Measurements from ENCODE around the gene DCTN3.

DCTN3 gene

DNA sequence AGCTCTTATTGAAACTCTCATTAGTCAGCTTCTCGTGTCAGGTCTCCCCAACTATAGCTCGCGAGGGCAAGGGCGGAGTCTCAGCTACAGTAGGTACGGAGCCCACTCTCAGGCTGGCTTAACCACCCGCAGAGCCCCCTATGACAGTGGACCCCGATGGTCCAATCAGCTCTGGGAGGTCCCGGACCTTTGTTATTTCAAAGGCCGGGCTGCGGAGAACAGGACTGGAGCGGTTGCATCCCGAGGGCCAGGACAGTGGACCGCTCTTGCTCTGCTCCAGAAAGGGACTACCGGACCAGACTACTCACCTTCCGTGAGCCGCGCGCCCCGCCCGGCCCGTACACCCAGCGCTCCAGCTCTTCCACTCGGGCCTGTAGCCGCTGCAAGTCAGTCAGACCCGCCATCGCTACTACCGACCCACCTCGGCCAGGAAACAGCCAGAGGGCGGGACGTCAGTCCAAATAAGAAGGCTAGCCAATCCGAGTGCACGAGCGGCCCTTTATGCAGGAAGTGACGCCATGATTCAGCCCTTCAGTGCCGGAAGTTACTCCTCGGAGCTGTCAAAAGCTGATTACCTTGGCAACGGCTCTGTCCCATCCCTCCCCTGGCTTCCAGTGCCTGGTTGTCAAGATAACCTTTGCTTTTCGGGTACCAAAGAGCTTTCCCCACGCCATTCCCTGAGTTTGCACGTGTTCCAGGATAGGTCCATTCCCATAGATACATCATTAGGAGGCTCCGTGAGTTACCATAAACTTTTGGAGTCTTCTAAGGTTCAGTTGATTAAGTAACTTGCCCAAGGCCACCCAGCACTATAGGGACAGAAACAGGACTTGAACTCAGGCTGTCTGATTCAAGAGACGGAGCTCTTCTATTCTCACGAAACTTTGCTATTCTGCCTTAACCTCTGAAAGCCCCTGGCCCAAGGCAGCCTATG is at the start of gene DCTN3:
Gene DCTN3 (minus strand): TSS at position 435 of the 934 bp plus-strand sequence. CDS start 31 bp downstream, at position 404.
- DNase-seq, result peak; percentile 95

- peak; percentile 94 for DNase-seq
These were observed 45.3 kb upstream of the DCTN3 start for GRCh38 chr9:34665381-34666250.

DNA sequence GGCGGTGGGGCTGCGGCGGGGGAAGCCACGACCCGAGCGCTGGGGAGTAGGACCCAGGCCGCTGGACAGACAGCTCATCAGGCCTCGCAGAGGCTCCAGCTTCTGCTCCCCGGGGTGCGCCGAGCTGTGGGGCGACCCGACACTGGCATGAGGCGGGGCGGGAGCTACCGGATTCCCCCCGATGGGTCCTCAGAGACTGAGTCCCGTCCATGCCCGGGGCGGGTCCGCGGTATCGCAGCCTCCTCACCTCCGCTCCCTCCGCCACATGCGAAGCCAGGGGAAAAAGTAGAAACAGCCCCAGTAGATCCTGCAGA is 44.7 kb upstream of the DCTN3 start:
- no peak for DNase-seq

DNA sequence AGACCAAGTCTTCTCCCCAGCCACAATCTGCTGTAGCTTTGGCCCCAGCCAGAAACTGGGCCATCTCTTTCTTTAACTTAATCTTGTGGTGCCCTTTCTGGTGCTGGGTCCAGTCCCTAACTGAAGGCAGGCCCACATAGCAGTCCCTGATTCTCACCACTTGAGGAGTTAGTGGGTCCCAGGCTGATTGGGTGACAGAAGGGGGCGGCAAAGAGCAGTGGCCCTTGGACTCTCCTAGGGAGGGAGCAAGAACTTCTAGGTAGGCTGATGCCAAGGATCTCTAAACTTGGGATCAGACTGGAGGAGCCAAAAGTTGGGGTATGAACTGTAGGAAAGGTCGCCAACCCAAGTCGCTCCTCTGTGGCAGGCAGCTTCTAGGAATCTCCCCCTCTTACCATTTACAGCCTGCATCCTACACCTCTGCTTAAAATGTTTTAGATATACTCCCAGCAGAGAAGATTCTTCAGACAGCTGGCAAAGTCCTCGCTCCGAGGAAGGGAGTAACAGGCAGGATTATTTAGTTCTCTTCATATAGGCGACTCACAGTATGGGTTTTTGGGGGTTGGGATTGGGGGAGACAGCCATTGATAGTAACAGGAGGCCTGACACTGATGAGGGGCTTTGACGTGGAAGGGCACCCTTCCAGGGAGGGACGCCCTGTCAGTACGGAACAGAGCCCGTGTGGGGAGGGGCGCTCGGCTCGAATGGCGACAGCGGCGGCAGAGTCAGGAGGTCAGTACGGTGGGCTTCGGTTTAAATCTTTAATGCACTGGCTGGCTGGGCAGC is 44.2 kb upstream of the DCTN3 start:
- peak; percentile 84 for DNase-seq

- DNase-seq, result peak; percentile 83
These were observed 43.0 kb upstream of the DCTN3 start for GRCh38 chr9:34663303-34663605.

GRCh38 chr9:34662526-34663302 is 42.4 kb upstream of the DCTN3 start, which contains the start of gene CCL27:
Gene CCL27 (minus strand): TSS chr9:34662657. CDS start chr9:34662633, 24 bp downstream.
- no peak for DNase-seq

DNA sequence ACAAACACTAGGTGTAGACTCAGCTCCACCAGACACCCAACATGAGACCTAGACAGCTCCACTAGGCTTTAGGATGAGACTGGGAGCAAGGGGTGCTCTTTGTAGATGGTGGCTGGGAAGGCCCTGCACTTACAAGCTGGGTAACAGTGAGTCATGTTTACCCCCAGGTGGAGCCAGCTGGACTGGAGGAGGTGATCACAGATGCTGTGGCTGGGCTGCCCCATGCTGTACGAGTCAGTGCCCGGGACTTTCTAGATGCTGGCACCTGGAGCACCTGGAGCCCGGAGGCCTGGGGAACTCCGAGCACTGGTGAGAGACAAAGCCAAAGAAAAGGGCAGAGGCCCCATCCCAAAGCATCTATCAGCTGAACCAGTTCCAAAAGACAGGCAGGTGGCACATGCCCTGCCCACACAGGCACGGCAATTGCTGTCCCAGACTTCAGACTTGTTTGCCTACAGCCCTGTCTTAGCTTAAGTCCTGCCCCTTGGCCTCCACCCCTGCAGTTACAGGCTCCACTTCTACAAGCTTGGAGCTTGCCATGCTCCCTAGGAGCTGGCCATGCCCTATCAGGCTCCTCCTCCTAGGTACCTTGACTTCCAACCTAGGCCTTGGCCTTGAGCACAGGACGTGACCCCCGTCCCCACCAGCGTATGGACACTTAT is 39.4 kb upstream of the DCTN3 start:
- DNase-seq, result no peak

DNA sequence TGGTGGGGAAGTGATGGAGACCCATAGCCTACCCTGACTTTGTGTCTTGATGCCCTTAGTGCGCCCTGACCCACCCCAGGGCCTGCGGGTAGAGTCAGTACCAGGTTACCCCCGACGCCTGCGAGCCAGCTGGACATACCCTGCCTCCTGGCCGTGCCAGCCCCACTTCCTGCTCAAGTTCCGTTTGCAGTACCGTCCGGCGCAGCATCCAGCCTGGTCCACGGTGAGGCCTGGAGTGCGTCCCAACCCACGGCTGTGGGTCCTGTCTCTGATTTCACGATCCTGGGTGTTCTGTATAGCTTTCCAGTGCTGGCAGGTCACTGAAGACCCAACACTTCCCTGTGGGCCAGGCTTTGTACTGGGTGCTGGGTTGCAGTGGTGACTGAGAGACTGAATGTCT is 38.2 kb upstream of the DCTN3 start:
- DNase-seq, result no peak

DNA sequence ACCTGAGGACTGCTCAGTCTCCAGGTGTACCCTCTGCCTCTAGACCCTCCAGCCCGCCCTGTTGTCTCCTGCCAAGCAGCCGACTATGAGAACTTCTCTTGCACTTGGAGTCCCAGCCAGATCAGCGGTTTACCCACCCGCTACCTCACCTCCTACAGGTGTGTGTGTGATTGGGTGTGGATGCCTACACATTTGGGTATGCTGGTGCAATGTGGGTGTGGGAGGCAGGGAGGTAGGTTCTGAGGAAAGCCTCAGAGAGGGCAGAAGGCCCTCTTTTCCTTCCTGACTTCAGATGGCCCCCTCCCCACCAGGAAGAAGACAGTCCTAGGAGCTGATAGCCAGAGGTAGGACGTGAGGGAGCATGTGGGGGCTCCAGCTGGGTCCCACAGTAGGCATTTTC is 36.7 kb upstream of the DCTN3 start:
- no peak for DNase-seq

DNA sequence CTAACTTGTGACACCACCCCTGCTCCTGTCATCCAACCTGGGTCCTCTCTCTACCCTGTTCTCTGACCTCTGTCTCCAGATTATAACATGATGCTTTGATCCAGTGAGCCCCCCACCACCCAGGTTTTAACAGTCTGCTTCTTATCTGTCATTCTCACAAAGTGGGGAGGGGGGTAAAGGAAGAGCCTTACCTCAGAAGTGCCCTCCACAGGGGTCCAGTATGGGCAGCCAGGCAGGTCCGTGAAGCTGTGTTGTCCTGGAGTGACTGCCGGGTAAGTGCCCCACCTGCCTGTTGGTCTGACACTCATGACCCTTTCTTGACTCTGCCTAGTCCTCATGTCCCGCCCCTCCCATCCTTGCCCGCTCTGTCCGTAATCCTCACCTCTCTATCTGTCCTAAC is 35.1 kb upstream of the DCTN3 start:
- DNase-seq, result no peak

GRCh38 chr9:34654323-34655051 is 34.2 kb upstream of the DCTN3 start:
- no peak for DNase-seq

DNA sequence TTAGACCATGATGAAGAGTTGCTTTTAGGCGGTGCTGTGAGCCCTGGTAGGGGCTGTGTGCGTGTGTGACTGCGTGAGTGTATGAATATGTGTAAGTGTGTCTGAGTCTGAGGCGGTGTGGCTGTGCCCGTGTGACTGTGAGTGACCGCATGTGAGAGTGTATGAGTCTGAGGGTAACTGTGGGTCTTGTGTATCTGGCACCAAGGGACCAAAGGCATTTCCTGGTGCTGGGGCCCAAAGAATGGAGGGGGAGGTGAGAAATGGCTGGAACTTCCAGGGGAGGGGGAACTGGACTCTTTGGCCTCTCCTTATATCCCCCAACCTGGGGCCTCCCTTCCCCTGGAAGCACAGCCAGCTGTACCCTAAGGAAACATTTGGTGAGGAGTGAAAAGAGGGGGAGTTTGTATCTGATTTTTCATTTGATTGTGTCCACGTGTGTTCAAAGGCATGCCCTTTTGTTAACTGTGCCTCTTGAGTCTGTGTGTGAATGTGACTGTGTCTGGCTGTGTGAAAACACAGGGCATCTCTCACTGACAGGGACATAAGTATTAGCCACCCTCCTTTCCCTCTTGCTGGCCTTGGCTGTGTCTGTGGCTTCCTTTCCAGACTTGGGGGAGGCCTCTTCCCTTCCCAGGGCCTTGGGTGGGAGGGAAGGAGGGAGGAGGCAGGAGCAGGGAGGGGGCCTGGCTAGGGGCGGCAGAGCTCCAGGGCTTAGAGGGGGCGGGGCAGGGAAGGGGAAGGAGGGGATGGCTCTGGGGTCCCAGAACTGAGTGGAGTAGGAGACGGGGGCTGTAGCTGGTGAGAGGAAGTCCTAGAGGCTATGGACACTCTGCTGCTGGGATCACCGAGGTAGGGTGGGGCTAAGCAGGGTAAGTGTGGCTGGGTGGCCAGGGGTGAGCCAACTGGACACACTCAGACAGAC is 33.1 kb upstream of the DCTN3 start:
- no peak for DNase-seq

- DNase-seq, result no peak
These were observed 32.3 kb upstream of the DCTN3 start for GRCh38 chr9:34652602-34653000.

DNA sequence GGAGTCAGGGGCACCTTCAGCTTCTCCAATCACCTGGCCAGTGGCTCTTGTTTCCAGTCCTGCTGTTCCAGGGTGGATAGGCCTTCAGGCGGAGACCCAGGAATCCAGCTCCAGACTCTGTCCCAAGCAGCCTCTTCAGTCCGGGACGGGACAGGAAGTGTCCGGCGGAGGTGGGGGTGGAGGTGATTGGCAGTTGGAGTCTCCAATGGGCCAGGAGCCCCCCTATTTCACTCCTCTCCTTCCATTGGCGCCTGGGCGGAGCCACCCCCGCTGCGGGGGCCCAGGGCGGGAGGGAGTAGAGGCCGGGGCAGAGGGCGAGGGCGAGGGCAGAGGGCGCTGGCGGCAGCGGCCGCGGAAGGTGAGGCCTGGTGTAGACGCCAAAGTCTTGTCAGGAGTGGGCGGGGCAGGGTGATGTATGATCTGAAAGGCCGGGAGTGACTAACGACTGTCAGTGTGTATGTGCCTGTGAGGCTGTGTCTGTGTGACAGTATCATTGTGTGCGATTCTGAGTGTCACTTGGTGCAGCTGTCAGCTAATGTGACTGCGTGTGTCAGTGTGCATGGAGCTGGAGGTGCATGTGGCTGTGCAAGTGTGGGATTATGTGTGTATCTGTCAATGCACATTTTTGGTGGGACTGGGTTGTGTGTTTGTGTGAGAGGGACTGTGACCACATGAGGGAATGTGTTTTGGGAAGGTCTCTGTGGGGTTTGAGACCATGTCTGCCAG is 31.7 kb upstream of the DCTN3 start, which contains the start of gene IL11RA:
Gene IL11RA (plus strand): TSS at position 310 of the 726 bp plus-strand sequence. CDS start 3,033 bp downstream, outside the sequence.
- DNase-seq, result peak; percentile 30

GRCh38 chr9:34651321-34651720 is 31.0 kb upstream of the DCTN3 start:
- no peak for DNase-seq

GRCh38 chr9:34650816-34651215 is 30.5 kb upstream of the DCTN3 start:
- no peak for DNase-seq

DNA sequence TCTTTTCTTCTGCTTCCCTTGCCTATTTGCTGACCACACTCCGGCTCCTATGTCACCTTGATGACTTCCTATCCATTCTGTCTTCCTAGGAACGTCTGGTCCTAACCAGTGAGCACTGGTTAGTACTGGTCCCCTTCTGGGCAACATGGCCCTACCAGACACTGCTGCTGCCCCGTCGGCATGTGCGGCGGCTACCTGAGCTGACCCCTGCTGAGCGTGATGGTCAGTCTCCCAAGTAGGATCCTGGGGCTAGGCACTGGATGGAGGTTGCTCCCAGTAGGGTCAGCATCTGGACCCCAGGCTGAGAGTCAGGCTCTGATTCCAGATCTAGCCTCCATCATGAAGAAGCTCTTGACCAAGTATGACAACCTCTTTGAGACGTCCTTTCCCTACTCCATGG is 28.4 kb upstream of the DCTN3 start:
- DNase-seq, result no peak

GRCh38 chr9:34647651-34648050 is 27.4 kb upstream of the DCTN3 start:
- no peak for DNase-seq

GRCh38 chr9:34647084-34647403 is 26.7 kb upstream of the DCTN3 start:
- no peak for DNase-seq
